ENCODE results near the gene NHS.

NHS gene

DNA sequence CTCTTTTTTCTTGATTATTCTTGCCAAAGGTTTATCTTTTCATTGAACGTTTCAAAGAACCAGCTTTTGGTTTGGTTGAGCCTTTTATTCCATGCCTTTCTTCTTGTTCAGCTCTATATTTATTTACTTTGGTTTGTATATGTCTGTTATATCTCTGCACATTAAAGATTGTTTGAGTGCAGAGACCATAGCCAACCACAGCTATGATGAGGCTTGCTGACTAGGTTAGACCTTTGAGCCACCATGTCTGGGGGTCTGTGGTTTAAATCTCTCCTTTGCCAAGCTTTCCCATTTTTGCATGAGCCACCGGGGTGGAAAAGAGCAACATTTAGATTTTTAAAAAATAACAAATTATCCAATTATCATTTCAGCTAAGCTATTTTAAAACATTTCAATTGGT is 96.1 kb downstream of the NHS start:
- TF ChIP-seq, protein P1, sequence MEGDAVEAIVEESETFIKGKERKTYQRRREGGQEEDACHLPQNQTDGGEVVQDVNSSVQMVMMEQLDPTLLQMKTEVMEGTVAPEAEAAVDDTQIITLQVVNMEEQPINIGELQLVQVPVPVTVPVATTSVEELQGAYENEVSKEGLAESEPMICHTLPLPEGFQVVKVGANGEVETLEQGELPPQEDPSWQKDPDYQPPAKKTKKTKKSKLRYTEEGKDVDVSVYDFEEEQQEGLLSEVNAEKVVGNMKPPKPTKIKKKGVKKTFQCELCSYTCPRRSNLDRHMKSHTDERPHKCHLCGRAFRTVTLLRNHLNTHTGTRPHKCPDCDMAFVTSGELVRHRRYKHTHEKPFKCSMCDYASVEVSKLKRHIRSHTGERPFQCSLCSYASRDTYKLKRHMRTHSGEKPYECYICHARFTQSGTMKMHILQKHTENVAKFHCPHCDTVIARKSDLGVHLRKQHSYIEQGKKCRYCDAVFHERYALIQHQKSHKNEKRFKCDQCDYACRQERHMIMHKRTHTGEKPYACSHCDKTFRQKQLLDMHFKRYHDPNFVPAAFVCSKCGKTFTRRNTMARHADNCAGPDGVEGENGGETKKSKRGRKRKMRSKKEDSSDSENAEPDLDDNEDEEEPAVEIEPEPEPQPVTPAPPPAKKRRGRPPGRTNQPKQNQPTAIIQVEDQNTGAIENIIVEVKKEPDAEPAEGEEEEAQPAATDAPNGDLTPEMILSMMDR (IDR thresholded peaks at IDR 0.05; ENCODE audit: low read length), result no peak
- TF ChIP-seq EZH2 (optimal IDR thresholded peaks at IDR 0.05; ENCODE audit: low read depth, low read length), result no peak
- no peak for TF ChIP-seq EZH2phosphoT487 (IDR thresholded peaks at IDR 0.05; ENCODE audit: low read length)
- no peaks in the 10 kb centered on the region for H3K9me2 ChIP-seq (replicated peaks; ENCODE audit: insufficient read depth, low read length)

DNA sequence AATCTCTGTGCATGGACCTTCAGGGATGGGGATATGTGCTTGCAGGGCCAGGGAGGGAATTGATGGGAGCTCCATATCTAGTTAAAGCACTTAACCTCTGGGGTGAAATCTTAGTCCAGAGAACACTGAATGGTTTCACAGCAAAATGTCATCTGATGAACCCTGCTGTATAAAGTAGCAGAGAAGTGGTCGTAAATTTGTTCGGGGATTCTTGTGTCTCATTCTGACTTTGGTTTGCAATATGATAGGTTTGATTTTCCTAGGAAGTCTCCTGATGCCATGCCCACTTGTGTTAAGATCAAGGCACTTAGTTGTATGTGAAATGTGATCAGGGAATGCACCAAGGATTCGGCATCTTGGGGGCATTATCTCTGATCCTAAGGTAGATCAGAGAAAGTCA is 96.9 kb downstream of the NHS start:
- H3K27ac ChIP-seq (ENCODE audit: low read length), result no peak overlapping the region
- H3K9me2 ChIP-seq (replicated peaks; ENCODE audit: insufficient read depth, low read length), result no peaks in the 10 kb centered on the region
- no peak overlapping the region for H3K4me2 ChIP-seq (ENCODE audit: low read depth, low read length)
- H3K9me3 ChIP-seq (replicated peaks; ENCODE audit: insufficient read depth, low read length), result no peaks in the 10 kb centered on the region
- H4K20me1 ChIP-seq (ENCODE audit: insufficient read depth, low read length), result no peaks in the 10 kb centered on the region
- TF ChIP-seq, protein P1 (IDR thresholded peaks at IDR 0.05; ENCODE audit: low read length), result no peak
- no peak for TF ChIP-seq EZH2 (optimal IDR thresholded peaks at IDR 0.05; ENCODE audit: low read depth, low read length)
- no peaks in the 10 kb centered on the region for H3K4me1 ChIP-seq (ENCODE audit: low read length)
- no peak overlapping the region for H3K9ac ChIP-seq (ENCODE audit: low read length)
- no peak for DNase-seq
- H3K4me3 ChIP-seq (ENCODE audit: low read length), result no peak overlapping the region
- H3K79me2 ChIP-seq (ENCODE audit: low read length), result no peaks in the 10 kb centered on the region
- H3K27me3 ChIP-seq (replicated peaks; ENCODE audit: insufficient read depth, low read length), result no peaks in the 10 kb centered on the region
- H3F3A ChIP-seq (ENCODE audit: insufficient read depth, low read length), result no peaks in the 10 kb centered on the region
- H2AFZ ChIP-seq (ENCODE audit: low read length), result no peak overlapping the region
- H3K36me3 ChIP-seq (replicated peaks; ENCODE audit: insufficient read depth, low read length), result no peaks in the 10 kb centered on the region

More for the DNA sequence above, 96.1 kb downstream of the NHS start:
- no peak overlapping the region for H2AFZ ChIP-seq (ENCODE audit: low read length)
- no peaks in the 10 kb centered on the region for H3K79me2 ChIP-seq (ENCODE audit: low read length)
- H3K4me2 ChIP-seq (ENCODE audit: low read depth, low read length), result no peak overlapping the region
- H3F3A ChIP-seq (ENCODE audit: insufficient read depth, low read length), result no peaks in the 10 kb centered on the region
- no peaks in the 10 kb centered on the region for H3K36me3 ChIP-seq (replicated peaks; ENCODE audit: insufficient read depth, low read length)
- H3K9ac ChIP-seq (ENCODE audit: low read length), result no peak overlapping the region
- no peak overlapping the region for H3K27ac ChIP-seq (ENCODE audit: low read length)
- no peak overlapping the region for H3K4me3 ChIP-seq (ENCODE audit: low read length)
- no peaks in the 10 kb centered on the region for H3K27me3 ChIP-seq (replicated peaks; ENCODE audit: insufficient read depth, low read length)
- H4K20me1 ChIP-seq (ENCODE audit: insufficient read depth, low read length), result no peaks in the 10 kb centered on the region
- no peak for DNase-seq
- no peaks in the 10 kb centered on the region for H3K4me1 ChIP-seq (ENCODE audit: low read length)
- H3K9me3 ChIP-seq (replicated peaks; ENCODE audit: insufficient read depth, low read length), result no peaks in the 10 kb centered on the region

DNA sequence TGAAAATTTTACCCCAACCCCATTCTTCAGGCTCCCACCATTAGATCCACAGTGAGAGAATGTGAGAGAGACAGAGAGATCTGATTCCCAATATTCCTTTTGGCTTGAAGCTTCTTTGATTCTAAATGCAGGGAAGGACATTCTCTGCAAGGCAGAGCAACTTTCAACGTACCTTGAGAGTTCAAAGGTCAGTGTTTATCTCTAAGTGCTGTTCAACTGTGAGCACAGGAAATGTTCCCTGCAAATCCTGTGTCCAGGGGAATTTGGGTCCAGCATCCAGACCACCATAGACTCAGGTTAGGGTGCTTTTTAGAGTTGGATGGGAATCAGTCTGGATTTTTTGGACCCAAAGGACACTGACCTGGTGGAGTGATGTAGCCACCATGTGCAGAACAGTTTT is 97.4 kb downstream of the NHS start:
- DNase-seq, result no peak
- Histone ChIP-seq H3K4me3 (ENCODE audit: low read length) (no peak overlapping the region), H3K27me3 (replicated peaks; ENCODE audit: insufficient read depth, low read length) (no peaks in the 10 kb centered on the region), H3K36me3 (replicated peaks; ENCODE audit: insufficient read depth, low read length) (no peaks in the 10 kb centered on the region), H3K9ac (ENCODE audit: low read length) (no peak overlapping the region), H3K4me2 (ENCODE audit: low read depth, low read length) (no peak overlapping the region), H2AFZ (ENCODE audit: low read length) (no peak overlapping the region), H3K9me3 (replicated peaks; ENCODE audit: insufficient read depth, low read length) (no peaks in the 10 kb centered on the region), H3K79me2 (ENCODE audit: low read length) (no peaks in the 10 kb centered on the region), H3K9me2 (replicated peaks; ENCODE audit: insufficient read depth, low read length) (no peaks in the 10 kb centered on the region), H3F3A (ENCODE audit: insufficient read depth, low read length) (no peaks in the 10 kb centered on the region), H3K27ac (ENCODE audit: low read length) (no peak overlapping the region), H4K20me1 (ENCODE audit: insufficient read depth, low read length) (no peaks in the 10 kb centered on the region), H3K4me1 (ENCODE audit: low read length) (no peaks in the 10 kb centered on the region)
- TF ChIP-seq EZH2 (optimal IDR thresholded peaks at IDR 0.05; ENCODE audit: low read depth, low read length), result no peak
- TF ChIP-seq, protein P1 (IDR thresholded peaks at IDR 0.05; ENCODE audit: low read length), result no peak
- no peak for TF ChIP-seq EZH2phosphoT487 (IDR thresholded peaks at IDR 0.05; ENCODE audit: low read length)
